NCI-H82 (cell line): Measurements from ENCODE around the gene RBKS.

ENCODE experiments used
- DNase-seq: peaks from one replicate; lab custom pipeline; 2025; lab: John Stamatoyannopoulos, UW

The RBKS gene

DNA sequence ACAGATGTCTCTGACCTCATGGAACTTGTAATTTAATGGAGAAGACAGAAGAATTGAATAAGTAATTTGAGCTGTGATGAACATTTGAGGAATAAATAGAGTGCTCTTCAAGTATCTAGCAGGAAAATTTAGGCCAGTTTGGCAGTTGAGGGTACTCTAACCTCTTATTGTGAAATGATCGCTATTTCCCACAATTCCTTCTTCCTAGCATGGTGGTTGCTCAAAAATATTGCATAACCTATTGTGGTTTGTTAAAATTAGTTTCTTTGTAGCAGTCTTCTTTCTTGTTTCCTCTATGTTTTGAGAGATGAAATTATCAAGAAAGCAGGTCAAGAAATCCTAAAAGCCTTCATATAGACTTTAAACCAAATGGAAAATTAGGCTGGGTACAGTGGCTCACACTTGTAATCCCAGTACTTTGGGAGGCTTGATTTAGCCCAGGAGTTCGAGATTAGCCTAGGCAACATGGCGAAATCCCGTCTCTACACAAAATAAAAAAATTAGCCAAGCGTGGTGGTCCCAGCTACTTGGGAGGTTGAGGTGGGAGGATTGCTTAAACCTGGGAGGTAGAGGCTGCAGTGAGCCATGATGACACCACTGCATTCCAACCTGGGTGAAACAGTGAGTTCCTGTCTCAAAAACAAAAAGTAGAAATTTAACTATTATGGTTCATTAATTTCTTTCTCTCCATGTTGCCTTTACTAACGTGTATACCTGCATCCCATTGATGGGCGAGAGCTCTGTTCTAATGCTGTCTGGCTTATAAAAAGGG lies 58.7 kb downstream of the RBKS start:
- DNase-seq: no peak

DNA sequence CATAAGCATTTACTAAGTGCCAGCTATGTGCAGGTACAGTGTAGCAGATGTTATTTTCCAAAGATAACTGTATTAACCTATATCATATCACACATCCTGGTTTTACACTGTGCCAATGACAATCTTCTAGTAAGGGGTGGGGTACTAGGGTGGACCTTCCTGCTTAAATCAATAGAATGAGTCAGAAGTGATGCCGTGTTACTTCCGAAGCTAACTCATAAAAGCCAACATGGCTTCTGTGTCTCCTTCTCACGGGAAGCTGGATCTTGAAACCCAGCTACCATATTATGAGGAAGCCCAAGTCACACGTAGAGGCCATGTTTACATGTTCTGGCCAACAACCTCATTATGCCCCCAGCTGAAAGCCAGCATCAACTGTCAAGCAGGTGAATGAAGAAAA lies 59.5 kb downstream of the RBKS start:
- no peak for DNase-seq

DNA sequence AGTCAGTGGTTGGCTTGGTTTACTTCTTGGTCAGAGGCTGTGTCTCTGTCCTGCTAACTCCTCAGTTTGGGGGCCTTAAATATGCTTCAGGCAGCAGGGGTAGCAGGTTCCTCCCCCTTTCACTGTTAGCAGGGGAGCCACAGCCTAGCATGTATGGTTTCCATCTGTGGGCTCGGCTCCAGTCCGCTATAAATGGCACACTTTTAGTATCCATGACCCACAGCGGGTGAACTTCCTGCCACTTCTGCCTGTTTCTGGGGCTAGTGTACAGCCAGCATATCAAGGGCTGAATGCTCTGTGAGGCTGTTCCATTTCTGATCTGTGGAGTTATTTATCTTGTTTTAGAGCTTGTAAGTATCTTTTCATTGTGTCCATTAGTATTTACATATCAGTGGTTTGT lies 60.4 kb downstream of the RBKS start:
- DNase-seq: no peak

DNA sequence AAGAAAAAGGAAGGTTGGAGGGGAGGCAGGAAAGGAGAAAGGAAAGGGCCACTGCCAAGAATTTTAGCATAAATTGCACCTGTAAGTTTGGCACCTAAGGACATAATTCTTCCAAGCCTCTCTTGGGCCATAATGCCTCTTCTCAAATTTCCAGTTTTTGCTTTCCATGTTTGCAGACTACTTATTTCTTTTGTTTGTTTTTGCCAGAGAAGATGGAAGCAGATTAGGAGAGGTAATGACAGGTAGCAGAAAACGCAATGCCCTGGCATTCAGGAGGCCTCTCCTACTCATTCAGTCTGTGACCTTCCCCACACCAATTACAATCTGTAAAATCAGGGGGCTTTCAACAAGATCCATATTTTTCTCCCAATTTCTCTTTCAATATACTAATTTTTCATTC lies 61.9 kb downstream of the RBKS start:
- DNase-seq: no peak

DNA sequence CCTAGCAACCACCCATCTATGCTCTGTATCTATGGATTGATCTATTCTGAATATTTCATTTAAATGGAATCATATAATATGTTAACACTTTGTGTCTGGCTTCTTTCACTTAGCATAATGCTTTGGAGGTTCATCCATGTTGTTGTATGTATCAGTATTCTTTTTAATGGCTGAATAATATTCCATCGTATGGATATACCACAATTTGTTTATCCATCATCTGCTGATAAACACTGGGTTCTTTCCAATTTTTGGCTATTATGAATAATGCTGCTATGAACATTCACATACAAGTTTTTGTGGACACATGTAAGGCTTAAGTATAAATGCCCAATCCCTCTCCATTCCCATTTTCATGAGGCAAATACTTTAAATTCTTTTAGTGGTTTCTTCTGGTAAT lies 65.8 kb downstream of the RBKS start:
- no peak for DNase-seq

DNA sequence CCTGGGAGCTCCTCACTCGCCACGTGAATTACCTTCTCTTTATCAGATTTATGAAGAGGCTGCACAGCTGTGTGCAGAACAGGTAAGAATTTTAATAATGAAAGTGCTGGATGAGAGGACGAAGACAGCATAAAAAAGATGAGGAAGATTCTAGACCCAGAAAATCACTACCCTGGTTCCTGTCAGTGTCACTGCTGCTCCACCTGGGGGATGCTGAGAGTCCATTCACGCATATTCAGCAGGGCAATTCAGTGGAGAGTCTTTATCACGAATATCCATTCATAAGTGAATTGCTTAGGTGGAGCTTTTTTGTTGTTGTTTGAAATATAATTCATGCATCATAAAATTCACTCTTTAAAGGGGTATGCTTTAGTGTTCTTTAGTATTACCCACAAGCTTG lies 66.6 kb downstream of the RBKS start:
- DNase-seq: no peak

DNA sequence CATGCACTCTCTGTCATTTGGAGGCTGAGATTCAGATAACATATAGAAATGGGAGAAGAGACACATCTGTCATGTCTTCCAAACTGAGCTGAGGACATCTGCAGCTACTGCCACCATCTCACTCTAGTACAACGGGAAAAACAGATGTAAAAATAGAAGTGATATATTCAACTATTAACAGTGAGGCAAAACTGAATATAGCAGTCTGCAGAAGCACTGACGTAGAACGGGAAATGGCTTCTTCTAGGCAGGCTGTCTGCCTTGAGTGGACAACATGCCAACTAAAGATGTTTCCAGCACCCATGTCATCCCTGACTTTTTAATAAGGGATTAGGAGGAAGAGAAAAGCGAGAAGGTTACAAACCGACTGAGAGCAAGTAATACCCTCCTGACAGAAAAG lies 67.1 kb downstream of the RBKS start:
- DNase-seq: no peak

DNA sequence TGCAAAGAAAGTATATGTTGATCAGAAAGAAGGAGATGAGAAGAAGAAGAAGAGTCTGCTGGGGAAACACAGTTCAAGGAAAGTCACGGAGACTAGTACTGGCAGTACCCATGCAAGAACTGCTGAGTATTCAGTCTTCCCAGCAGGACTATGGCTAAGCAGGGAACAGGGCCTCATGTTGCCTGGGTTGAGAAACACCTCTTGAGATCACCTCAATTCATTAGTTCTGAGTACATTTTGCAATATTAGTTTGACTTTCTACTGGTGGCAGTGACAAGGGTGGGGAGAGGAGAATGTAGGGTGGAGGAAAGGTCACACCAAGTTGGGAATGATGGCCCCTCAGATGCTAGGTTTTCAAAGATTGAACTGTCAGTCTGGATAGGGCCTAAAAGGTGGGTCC lies 68.1 kb downstream of the RBKS start:
- DNase-seq: no peak

DNA sequence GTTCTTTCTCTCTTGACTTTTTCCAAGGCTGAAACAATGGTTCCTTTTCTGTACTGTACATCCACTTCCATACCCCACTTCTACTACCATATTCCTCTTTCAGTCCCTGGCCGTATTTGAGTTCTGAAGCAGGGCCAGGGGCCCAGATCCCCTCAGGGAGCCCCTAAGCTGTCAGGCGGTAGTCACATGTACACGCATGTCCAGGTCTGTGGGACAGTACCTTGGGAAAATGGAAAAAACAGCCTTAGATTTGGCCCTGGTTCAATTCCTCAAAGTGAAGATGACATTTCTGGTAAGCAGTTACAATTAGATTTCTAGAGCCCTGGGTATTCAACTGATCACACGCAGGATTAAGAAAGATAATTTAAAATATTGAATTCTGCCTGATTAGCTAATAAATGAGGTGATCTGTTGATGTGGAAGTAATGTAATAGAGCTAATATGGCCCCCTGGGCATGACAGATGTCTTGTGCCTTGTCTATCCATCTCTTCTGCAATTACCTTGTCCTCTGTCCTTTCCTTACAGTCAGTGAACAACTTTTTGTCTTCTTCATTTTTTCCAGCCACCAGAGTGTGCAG lies 74.2 kb downstream of the RBKS start:
- DNase-seq: no peak

DNA sequence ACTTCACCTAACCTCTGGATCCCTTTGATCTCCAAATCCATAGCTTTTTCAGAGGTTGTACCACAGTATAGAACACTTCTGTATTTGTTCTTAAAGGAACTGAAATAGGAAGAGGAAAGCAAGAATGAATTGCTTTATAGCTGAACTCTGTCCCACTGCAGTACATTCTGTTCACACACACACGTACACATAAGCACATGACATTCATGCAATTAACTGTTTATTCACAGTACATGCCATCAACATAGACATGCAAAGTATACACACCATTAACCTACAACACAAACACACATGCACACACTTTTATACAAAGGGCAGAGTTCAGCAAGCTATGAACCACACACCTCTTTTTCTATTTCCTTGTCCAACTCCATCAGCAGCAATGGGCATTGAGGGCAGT lies 75.4 kb downstream of the RBKS start:
- no peak for DNase-seq

DNA sequence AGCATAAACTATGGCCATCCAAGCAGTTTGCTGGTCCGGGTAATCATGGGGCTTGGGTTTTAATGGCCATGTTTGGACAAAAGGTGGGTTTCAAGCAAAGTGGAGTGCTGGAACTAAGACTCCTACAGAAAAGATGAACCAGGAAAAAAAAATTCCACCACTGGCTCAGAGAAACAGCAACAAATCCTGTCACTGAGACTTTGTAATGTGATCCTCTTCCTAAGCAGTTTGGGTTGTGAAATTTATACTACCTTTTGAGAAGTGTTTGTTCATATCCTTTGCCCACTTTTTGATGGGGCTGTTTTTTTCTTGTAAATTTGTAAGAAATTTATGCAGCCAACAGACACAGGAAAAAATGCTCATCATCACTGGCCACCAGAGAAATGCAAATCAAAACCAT lies 78.4 kb downstream of the RBKS start:
- no peak for DNase-seq

DNA sequence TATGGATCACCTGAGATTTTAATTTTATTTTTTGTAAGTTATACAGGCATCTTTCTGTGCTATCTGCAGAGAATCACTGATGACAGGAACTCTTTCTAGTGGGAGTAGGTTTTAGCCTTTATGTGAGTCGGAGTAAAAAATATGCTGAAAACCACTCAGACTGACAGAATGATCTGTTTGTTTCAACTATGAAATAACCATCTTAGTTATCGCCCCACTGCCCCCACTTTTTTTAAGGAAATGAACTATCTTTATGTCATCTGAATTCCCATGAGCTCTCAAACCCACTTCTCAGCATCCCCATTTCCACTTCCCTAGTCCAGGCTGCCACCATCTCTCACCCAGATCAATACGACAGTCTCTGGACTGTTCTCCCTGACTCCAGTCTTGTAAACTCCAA lies 79.7 kb downstream of the RBKS start:
- DNase-seq: no peak

DNA sequence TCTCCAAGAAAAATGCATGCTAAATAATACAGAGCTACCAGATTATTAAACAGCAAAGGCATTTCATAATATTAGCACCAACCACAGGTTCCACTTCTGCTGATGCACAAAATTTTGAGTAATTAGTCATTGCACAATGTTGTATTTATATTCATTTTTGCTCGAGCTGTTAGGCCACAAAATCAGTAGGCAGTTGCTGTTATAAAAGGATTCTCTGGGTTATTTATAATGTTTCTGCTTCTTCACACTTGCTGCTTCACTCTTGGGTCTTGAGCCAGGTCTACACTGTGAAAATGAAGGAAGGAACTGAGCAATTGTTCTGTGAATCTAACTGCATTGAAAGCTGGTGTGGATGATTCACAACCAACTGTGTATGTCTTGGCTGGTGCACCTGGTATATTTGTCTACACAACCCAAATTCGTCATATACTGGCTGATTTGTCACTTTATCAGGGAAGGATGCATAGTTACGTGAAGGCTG lies 80.4 kb downstream of the RBKS start:
- no peak for DNase-seq

DNA sequence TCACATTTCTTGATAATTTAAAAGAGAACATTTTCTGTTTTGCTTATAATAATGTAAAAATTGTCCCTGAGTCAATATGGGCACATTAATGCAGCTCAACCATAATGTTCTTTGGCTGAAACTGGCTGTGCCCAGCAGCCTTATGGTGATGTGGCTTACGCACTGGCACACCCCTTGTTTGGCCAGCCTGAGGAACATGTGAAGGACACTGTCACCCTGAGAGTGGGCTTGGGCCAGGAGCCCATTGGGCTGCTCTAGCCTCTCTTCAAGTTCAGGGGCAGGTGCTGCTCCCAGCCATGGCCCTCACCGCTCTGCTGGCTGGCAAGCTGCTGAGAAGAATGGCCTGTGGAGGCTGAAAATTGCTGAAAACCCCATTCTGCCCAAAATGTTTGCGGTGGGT lies 81.2 kb downstream of the RBKS start:
- DNase-seq: no peak

DNA sequence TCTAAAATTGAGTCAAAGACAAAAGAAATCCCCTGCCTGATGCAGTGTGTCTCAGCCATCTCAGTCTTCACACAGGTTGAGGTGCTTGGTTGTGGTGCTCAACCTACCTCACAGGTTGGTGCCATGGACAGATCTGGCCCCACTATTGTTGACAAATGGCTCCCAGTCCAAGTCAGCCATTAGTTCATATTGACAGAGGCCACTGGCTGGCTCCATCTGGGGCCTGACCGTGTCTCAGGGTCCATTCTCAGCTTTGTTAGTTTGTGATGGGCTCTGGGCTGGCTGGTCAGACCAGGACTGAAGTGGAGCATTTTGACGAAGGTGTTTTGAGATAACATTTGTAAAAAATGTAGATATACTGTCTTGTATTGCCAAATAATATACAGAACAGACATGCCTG lies 81.8 kb downstream of the RBKS start:
- no peak for DNase-seq

DNA sequence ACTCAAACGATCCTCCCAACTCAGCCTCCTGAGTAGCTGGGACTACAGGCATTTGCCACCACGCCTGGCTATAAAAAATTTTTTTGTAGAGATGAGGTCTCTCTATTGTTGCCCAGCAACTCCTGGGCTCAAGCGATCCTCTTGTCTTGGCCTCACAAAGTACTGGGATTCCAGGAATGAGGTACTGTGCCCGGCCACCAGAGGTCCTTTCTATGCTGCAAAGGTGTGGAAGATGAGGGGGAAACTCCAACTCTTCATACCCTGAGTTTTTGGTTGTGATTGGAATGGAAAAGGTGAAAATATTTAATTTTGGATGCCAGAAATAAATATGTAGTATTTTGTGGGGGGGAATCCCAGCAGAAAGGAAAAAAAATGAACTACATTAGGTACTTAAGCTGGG lies 82.7 kb downstream of the RBKS start:
- peak; percentile 39 for DNase-seq

DNA sequence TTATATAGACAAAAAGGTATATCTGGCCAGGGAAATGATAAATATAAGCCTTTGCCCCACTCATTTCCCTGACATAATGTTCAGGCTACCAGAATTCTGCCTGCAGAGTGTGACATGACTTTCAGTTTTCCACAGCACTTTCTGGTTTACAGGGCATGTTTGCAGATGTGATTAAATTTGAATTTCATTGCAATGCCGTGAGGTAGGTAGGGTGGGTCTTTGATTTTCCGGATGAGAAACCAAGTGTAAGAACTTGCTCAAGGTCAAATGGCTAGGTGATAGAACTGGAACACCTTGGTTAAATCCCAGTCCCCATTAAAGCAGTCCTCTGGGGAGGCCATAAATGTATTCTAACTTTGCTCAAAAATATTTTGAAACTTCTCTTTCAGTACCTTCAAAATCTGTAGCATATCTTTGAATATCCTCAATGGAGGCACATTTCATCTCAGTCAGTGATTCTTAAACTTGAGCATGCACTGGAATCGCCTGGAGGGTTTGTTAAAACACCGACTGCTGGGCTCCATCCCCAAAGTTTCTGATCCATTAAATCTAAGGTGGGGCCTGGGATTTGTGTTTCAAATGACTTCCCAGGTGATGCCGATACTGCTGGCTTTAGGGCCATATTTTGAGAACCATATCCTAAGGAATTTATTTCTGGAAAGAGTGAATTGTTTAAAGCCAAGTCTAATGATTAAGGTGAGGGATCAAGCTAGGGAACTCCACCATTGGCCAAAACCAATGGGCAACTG lies 83.7 kb downstream of the RBKS start:
- DNase-seq: no peak

DNA sequence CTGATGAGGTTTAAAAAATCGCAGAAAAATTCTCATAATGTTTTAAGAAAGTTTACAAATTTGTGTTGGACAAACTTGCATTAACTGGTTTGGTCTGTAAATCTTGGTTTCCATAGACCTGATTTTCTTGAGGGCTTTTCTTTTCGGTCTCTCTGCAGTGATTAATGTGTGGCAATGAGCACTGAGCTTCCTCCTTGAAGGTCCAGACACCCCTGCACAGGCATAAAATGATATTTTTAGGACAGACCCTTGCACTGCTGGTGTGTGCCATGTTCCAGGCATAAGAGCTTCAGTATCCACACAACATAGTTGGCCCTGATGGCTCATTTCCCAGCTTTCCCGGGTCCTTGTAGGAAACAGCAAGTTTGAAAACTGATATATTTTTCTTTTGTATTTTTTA lies 85.0 kb downstream of the RBKS start:
- no peak for DNase-seq

DNA sequence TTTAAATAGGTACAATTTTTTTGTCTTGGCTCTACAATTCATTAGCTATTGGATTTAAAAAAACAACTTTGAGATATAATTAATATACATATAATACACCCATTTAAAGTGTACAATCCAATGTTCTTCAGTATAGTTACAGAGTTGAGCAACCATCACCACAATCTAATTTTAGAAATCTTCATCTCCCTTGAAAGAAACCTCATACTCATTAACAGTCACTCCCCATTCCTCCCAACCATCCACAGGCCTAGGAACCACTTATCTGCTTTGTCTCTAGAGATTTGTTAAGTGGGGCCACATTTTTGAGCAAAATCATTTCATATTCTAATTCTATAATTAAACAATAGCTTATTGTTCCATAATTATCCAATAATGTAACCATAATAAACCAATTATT lies 86.0 kb downstream of the RBKS start:
- DNase-seq: no peak

DNA sequence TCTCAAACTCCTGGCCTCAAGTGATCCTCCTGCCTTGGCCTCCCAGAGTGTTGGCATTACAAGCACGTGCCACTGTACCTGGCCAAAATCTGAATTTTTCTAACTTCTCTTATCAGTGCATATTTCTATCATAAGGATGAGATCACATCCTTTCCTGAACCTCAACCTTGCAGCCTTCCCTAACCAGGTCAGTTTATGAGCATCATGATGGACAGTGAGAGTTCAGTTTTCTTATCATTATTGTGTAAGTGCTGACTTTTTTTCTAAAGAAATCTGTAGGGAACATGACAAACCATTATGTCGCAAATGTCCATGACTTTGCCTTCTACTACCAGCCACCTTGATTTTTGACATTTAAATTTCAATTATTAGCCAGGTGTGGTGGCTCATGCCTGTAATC lies 87.1 kb downstream of the RBKS start:
- no peak for DNase-seq

DNA sequence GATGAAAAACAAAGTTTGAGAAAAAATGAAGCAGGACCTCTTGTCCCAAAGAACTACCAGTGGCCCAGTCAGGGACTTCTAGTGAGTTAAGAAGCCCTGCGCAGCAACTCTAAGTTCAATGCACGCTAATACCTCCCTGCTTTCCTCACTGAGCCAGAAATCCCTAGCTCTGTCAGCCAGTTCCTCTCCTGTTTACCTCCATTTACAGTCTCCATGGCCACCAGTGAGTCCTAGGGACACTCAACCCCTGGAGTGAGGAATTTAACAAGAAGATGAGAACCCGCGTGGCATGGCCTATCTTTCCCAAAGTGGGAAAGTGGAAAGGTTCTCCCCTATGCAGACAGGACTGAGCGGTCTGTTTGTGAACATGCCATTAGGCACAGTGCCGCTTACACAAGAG lies 87.6 kb downstream of the RBKS start:
- peak; percentile 44 for DNase-seq

DNA sequence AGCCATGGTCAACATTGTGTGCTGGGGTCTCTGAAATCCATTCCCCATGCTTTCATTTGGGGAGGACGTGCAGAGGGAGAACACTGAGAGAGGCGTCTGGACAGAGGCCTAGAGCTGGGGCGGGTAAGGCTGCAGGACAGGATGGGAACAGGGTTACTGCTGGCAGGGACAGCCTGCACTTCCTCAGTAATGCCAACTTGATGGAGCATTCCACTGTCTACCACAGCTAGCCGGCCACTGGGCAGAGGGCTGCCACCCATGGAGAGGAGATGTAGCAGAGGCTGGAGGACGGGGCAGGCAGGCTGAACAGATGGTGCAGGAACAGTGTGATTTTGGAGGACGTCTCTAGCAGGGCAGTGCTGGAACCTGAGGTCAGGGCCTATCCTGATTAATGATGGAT lies 89.3 kb downstream of the RBKS start:
- DNase-seq: no peak

DNA sequence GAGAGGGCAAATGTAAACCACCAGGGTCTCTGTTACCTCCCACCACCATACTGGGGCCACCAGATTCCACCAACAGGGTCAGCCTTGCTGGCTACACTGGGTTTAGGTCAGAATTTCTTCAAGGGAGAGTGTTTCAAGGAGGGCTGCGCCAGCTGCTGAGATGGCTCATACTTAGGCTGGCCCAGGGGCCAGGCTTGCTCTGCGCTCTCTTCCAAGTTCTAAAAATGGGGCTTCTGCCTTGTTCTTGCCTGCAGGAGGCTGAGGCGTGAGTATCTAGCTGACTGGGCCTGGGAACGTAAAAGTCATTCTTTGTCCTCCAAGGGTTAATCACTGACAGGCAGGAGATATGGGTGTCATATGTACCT lies 90.6 kb downstream of the RBKS start:
- no peak for DNase-seq
